Ascending aorta (tissue), 2 donors: Measurements from ENCODE around the gene ELSPBP1. TPM values are rescaled to one million over a fixed set of nuclear protein-coding genes. Genes with fewer than 3 reads are reported as not detected.
"Not testable (repeated sequence)": the region's sequence is repeated elsewhere in the genome, so short reads cannot be mapped to it uniquely, and the experiment has no call there.

ENCODE experiments used
- DNase-seq, 2 donors: peaks; one replicate each; pipeline ENCODE4 v3.0.0-alpha.2; 2019; ENCODE audit warnings: low spot score in 2 of 2
- H3K27ac ChIP-seq, 2 donors: fragments of 200-600 bp; sonication (generic); one replicate each; pipeline ENCODE4 v1.5.1; 2016 to 2017; ENCODE audit warnings: mild to moderate bottlenecking in 1 of 2
- H3K27me3 ChIP-seq: fragments of 200-600 bp; sonication (generic); one replicate; pipeline ENCODE4 v1.5.1; 2017
- H3K36me3 ChIP-seq, 2 donors: fragments of 200-600 bp; sonication (generic); one replicate each; pipeline ENCODE4 v1.5.1; 2016
- H3K4me1 ChIP-seq, 2 donors: fragments of 200-600 bp; sonication (generic); one replicate each; pipeline ENCODE4 v1.5.1; 2016 to 2017; ENCODE audit warnings: mild to moderate bottlenecking in 1 of 2
- H3K4me3 ChIP-seq, 2 donors: fragments of 200-600 bp; sonication (generic); one replicate each; pipeline ENCODE4 v1.5.1; 2016 to 2017; ENCODE audit warnings: mild to moderate bottlenecking in 1 of 2
- H3K9me3 ChIP-seq, 2 donors: fragments of 200-600 bp; sonication (generic); one replicate each; pipeline ENCODE4 v1.5.1; 2016
- intact Hi-C: fragments of 100-400 bp; cut with DNase I; formaldehyde crosslinking; loops from one replicate; pipeline ENCODE4 v1.15.1; 2023
- total RNA-seq: library from RNA; depleted of rRNA; stranded (reverse); fragments of >200 nt; gene quantifications from one replicate; pipeline ENCODE4 v1.1.0, GENCODE V29; 2016
- TF ChIP-seq, protein P1 (sequence below), 3 experiments: fragments of 200-600 bp in 2 of 3; fragments of 450-650 bp in 1 of 3; sonication (generic) in 2 of 3; IDR thresholded peaks; one replicate each; pipeline ENCODE4 v1.5.1; 2016 to 2019; ENCODE audit warnings: antibody characterized with exemption in 3 of 3, mild to moderate bottlenecking in 1 of 3, moderate library complexity in 1 of 3

ELSPBP1 gene
- not detected for total RNA-seq

DNA sequence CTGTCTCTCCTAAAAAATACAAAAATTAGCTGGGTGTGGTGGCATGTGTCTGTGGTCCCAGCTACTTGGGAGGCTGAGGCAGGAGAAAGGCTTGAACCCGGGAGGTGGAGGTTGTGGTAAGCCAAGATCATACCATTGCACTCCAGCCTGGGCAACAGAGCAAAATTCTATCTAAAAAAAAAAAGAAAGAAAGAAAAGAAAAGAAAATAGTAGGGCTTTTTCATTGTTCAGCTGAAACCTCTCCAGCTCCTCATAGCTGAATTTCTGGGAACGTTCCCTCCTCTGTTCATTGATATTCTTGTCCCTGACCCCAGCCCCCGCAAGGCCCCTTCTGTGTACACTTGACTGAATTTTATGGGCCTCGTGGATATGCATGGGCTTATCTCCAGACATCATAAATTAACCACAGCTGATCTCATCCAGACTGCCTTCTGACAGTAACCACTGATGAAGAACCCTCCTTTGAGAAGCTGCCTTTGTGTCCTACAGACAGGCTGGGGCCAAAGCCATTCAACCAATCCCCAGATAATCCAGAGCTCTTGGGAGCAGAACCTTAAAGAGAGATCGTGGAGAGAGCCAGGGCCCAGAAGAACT is at the start of gene ELSPBP1:
Gene ELSPBP1 (plus strand): TSS at position 424 of the 594 bp plus-strand sequence. CDS start 14,036 bp downstream, outside the sequence.
- TF ChIP-seq, protein P1, sequence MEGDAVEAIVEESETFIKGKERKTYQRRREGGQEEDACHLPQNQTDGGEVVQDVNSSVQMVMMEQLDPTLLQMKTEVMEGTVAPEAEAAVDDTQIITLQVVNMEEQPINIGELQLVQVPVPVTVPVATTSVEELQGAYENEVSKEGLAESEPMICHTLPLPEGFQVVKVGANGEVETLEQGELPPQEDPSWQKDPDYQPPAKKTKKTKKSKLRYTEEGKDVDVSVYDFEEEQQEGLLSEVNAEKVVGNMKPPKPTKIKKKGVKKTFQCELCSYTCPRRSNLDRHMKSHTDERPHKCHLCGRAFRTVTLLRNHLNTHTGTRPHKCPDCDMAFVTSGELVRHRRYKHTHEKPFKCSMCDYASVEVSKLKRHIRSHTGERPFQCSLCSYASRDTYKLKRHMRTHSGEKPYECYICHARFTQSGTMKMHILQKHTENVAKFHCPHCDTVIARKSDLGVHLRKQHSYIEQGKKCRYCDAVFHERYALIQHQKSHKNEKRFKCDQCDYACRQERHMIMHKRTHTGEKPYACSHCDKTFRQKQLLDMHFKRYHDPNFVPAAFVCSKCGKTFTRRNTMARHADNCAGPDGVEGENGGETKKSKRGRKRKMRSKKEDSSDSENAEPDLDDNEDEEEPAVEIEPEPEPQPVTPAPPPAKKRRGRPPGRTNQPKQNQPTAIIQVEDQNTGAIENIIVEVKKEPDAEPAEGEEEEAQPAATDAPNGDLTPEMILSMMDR (IDR thresholded peaks at IDR 0.05): no peak
- H3K9me3 ChIP-seq: no peaks in the 10 kb centered on the region
- intact Hi-C loops: no loop called here

DNA sequence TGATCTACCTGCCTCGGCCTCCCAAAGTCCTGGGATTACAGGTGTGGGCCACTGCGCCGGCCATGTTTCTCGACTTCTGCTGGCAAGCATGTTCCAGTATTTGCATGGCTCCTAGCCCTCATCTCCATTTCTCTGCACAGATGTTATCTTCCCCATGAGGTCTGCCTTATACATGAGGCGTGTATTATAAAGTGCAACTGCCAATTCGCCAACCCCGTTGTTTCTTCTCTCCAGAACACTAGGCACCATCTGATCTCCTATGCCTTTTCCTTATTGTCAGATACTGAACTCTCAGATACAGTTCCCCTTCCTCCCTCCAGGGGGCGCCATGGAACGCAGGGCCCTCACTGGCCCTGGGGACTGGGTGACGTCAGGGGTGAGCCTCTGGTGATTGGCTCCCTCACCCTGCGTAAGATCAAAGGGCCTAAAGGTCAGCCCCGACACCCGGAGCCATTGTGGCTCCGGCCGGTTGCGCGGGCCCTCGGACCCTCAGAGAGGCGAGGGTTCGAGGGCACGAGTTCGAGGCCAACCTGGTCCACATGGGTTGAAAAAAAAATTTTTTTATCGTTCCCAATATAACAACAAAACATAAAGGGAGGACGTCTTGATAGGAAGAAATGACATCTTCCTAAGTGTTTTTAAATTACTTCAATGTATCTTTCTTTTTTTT is 44.4 kb upstream of the ELSPBP1 start:
- DNase-seq: peak in 1 of 2 donors; percentile 80
- H3K27ac ChIP-seq, H3K4me1 ChIP-seq, intact Hi-C loops, H3K4me3 ChIP-seq, H3K36me3 ChIP-seq, H3K9me3 ChIP-seq, H3K27me3 ChIP-seq: not testable (repeated sequence)
- TF ChIP-seq, protein P1 (IDR thresholded peaks at IDR 0.05): peak in 1 of 3 experiments; percentile 25

More for the DNA sequence above, at the start of gene ELSPBP1:
- H3K4me1 ChIP-seq: no peaks in the 10 kb centered on the region
- DNase-seq: no peak
- no peak within 1 kb of the TSS for H3K4me3 ChIP-seq
- no peak within 1 kb of the TSS for H3K27ac ChIP-seq
- no peaks in the 10 kb centered on the region for H3K36me3 ChIP-seq
- no peaks in the 10 kb centered on the region for H3K27me3 ChIP-seq

DNA sequence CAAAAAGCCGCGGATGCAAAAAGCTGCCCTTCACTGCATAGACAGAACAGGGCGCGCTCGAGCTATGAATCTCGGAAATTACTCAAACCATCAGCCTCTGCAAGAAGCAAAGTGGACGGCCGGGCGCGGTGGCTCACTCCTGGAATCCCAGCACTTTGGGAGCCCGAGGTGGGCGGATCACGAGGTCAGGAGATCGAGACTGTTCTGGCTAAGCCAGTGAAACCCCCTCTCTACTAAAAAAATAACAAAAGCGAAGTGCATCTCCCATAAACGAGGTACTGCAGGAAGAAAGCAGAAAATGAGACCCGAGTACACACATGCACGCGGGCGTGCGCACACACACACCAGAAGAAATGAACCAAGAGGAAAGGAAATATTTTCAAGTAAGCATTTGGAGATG is 42.3 kb upstream of the ELSPBP1 start:
- intact Hi-C loops, H3K27ac ChIP-seq, H3K36me3 ChIP-seq, H3K27me3 ChIP-seq, DNase-seq, H3K9me3 ChIP-seq, H3K4me1 ChIP-seq, H3K4me3 ChIP-seq: not testable (repeated sequence)

DNA sequence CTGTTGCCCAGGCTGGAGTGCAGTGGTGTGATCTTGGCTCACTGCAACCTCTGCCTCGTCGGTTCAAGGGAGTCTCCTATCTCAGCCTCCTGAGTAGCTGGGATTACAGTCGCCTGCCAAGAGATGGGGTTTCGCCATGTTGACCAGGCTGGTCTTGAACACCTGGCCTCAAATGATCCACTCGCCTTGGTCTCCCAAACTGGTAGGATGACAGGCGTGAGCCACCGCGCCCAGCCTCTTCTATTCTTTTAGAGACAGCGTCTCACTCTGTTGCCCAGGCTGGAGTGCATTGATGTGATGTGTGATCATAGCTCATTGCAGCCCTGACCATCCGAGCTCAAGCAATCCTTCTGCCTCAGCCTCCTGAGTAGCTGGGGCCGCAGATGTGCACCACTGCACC is 38.5 kb upstream of the ELSPBP1 start:
- H3K4me3 ChIP-seq, H3K36me3 ChIP-seq, H3K9me3 ChIP-seq, H3K4me1 ChIP-seq, H3K27ac ChIP-seq, intact Hi-C loops, H3K27me3 ChIP-seq: not testable (repeated sequence)
- DNase-seq: peak in 1 of 2 donors; percentile 68

DNA sequence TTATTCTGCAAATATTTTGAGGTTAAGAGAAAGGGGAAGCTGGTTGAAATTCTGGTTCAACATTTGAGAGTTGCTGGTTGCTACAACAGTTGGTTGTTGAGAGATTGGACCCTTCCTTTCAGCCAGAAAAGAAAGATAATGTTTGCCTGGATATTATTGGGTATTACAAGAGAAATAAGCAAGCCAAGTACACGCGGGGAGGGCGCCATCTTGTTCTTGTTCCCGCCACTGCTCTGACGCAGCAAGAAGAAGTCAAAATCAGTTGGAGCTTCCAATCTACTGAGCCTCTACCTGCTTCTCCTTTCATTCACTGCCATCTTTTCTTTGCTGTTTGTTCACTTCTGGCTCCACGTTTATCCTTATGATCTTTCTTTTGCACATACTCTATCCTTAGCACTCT is 20.9 kb upstream of the ELSPBP1 start:
- intact Hi-C loops: no loop called here
- no peaks in the 10 kb centered on the region for H3K27me3 ChIP-seq
- no peak for DNase-seq

DNA sequence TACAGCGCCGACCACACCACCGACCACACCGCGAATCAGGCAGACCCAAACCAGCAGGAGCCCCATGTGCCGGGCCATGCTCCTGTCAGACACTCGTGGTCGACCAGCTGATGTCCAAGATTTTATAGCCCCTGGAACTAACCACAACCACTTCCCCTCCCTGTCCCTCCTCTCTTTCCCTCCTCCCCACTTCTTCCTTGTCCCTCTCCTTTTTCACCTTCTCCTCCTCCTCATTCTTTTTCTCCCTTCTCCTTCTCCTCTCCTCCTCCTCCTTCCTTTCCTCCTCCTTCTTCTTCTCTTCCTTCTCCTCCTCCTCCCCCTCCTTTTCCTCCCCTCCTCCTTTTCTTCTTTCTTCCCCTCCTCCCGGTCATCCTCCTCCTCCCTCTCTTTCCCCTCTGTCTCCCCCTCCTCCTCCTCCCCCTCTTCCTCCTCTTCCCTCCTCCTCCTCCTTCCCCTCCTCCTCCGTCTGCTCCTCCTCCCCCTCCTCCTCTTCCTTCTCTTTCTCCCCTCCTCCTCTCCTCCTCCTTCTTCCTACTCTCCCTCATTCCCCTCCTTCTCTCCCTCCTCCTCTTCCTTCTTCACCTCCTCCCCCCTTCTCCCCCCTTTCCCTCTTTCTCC is 3.1 kb upstream of the ELSPBP1 start:
- intact Hi-C loops: no loop called here

More for the DNA sequence above, 20.9 kb upstream of the ELSPBP1 start:
- Histone ChIP-seq H3K4me3 (no peak overlapping the region), H3K27ac (no peak overlapping the region), H3K9me3 (no peaks in the 10 kb centered on the region), H3K36me3 (no peaks in the 10 kb centered on the region), H3K4me1 (no peaks in the 10 kb centered on the region)
- TF ChIP-seq, protein P1 (IDR thresholded peaks at IDR 0.05): no peak

More for the DNA sequence above, 3.1 kb upstream of the ELSPBP1 start:
- no peak overlapping the region for H3K27ac ChIP-seq
- TF ChIP-seq, protein P1 (IDR thresholded peaks at IDR 0.05): no peak
- H3K4me3 ChIP-seq: no peak overlapping the region
- no peaks in the 10 kb centered on the region for H3K9me3 ChIP-seq
- no peaks in the 10 kb centered on the region for H3K36me3 ChIP-seq
- no peak for DNase-seq
- H3K4me1 ChIP-seq: no peaks in the 10 kb centered on the region
- no peaks in the 10 kb centered on the region for H3K27me3 ChIP-seq
